AG20443 (cell line): ENCODE data around the gene ZBED2.

ENCODE experiments used
- DNase-seq: peaks from one replicate; pipeline ENCODE4 v3.0.0; 2012; ENCODE audit warnings: low spot score, mixed read lengths

ZBED2 gene

DNA sequence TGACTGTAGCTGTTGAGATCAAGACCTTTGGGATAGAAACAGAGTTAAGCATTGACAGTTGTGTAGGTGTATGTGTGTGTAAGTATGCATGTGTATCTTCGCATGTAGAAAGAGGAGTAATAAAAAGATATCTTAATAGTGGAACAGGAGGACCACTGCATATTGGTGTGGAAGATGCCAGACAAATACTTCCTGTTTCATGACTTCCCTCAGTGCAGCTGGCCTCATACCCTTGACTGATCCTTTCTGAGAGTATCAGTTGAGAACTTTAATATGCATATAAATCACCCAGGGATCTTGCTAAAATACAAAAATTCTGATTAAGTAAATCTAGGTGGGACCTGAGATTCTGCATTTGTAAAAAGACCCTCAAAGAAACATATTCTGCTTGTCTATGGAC, 8.5 kb upstream of the ZBED2 start:
- DNase-seq = no peak

DNA sequence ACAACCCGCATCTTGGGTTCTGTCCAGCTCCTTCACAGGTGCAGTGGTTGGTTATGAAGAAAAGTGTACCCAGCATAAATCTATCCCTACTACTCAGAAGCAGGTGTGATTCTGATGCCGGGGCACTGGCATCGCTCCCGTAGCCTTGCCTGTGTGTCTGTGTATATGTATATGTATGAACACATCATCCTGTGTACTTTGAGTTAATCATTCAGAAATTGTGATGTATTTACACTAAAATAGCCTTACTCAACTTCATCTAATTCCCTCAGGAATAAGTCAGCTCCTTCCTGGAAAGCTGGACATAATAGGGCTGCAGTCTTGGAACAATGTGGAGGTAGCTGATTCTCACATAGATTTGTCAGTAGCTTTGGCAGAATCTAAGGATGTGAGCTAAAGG, 6.7 kb upstream of the ZBED2 start:
- DNase-seq = no peak

DNA sequence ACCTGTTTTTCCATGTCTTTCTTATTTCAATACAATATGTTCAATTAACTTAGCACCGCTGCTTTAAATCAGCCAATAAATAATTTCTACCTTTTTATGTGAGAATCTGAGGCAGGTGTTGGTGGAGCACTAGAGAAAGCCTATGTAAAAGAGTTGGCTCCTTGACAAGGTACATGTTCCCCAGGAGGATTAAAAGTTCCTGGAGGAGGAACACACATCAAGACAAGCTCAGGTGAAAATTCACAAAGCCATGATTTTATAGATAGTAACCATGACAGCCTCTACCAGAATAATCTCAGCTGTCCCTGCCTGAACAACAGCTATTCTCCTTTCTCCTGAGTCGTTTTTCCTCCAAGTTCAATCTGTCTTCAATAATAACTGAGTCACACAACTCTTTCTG, 3.4 kb upstream of the ZBED2 start:
- DNase-seq = no peak

DNA sequence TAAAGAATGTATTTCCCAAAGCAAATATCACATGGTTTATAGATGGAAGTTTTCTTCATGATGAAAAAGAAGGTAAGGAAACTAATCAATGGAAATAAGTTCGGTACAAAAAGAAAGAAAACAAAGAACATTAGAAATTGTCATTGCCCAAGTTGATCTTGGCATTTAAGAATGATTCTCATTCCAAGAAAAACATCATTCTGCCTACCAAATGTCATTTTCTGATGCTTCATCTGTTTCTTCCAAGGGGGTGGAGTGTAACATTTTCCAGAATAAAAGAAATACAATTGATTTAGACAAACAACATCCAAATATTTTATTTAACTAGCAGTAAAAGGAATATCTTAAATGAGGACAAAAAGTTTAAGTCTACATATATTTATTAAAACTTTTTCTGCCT, 3.0 kb upstream of the ZBED2 start:
- no peak for DNase-seq

DNA sequence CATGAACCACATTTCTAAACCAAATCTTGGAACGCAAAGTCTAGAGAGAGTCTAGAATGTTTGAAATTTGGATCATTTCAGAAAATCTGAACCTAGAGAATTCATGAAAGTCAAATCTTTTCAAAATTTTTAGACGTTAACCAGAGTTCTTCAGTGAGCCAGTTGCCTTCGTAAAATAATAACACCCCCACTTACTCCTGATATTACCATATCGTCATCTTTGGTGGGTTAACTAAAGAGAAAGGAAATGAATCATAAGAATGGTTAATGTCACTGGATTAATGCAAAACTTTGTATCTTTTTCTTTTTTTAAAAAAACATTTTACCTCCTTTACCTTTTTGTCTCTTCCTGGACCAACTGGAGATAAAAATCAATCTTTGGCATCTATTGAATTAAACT, 1.2 kb upstream of the ZBED2 start:
- no peak for DNase-seq

DNA sequence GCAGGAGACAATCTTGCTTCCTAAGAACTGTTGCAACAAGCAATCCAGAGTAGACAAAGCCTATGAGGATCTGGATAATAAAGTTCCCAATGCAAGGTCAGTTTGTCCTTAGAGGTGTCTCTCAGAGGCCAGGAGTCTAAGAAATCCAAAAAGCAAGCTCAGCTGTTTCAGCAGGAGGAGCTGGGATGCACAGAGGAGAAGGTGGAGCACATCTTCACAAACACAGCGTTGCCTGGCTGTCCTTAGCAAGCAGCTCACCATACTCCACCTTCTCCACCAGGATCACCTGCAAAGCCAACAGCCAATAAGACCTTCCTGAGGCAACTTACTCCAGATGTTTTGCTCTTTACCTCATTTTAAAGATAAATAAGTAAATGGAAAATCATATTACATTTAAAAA, 365 bp downstream of the ZBED2 start:
- no peak for DNase-seq

DNA sequence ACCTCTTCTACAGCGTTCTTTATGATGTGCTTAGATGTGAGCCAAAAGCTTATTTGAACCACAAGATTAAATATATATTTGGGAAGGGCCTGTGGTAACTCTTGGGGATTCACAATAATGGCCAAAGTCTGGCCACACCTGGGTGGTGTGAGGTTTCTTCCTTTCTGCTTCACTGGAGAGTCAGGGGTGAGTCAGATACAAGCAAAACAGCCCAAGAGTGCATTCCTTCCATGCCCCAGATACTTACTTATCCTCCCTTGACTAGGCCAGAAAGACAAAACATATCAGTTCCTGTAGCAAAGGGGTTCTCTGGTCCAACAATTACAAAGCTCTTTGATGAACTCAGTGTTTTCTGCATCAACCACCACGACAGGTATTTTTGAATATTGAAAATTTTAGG, 941 bp downstream of the ZBED2 start:
- DNase-seq = peak; percentile 77

DNA sequence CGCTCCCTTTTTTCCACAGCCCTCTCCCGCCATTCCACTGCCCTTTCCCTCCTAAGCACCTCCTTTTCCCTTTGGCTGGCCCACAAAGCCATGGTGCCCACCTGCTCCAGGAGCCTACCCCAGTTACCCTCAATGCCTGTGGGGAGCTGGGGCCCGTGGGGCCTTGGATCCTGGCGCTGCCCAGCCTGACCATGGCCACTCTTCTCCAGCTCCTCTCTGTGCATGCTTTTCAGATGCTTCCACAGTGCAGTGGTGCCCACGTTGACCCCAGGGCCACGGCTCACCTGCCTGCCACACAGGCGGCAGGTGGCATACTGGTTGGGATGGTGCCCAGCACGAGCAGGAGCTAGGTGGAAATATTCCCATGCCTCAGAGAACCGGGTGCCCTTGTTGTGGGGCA, 1.5 kb downstream of the ZBED2 start:
- DNase-seq = no peak

DNA sequence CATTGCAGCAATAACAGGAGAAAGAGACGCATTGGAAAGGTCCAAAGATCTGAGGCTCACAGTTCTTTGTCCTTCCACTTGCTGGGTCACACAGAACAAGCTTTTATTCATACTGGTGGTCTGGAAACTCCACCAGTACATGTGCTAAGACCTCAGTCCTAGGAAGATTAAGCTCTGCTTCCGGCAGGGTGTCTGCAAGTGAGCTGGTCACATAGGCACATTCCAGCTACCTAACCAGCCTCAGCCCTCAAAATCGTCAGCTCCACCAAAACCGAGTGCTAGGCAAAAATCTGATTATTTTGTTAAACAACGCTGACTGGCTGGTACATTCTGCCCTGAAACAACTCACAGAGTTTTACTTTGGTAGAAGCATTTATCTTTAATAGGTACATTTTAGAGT, 2.2 kb downstream of the ZBED2 start:
- no peak for DNase-seq

DNA sequence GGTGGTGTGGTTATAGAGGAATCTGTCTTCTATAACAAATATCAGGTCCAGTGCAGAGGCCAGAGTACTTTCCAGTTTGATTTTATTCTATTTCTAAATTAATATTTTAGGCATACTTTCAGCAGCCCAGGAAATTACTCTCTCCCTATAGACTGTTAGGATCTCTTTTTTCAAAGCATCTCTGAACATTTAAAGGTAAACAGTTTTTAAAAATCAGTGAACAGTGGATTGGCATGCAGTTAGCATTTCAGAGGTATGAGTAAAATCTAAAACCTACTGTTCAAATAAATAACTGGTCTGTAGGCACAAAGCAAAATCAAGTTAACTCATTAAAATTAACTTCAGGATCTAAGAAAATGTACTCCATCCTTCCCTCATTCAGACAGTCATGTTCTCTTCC, 3.0 kb downstream of the ZBED2 start:
- DNase-seq = no peak

DNA sequence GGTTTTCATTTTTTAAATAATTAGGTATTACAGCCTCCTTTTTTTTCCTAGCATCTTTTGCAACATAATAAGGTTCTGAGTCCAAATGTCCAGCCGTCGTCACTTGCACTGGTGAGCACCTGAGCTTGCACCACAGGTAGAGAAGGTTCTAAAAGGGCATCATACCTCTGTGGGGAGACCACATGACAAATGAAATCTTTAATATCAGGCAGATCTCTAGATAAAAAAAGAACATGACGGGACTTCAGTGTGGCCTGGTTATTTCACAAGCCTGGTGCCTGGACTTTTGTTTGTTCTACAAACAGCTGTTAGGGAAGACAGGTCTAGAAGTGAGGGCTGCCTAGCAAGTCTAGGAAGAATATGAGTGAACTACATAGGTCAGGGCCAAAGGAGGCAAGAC, 3.6 kb downstream of the ZBED2 start:
- no peak for DNase-seq

DNA sequence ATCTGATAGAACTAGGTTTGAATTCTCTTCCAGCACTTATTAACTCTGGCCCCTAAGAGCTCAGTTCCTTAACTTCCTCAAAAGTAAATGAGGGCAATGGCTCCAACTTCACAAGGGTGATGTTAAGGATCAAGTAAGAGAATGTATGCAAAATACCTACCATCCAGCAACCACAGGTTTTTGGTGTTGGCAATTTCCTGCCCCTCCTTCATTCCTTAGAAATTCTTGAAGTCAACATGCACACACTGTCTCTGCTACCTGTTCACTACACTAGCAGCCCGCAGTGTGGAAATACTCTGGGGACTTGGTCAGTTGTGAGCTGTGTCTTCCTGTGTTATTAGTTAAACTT, 5.0 kb downstream of the ZBED2 start:
- no peak for DNase-seq

DNA sequence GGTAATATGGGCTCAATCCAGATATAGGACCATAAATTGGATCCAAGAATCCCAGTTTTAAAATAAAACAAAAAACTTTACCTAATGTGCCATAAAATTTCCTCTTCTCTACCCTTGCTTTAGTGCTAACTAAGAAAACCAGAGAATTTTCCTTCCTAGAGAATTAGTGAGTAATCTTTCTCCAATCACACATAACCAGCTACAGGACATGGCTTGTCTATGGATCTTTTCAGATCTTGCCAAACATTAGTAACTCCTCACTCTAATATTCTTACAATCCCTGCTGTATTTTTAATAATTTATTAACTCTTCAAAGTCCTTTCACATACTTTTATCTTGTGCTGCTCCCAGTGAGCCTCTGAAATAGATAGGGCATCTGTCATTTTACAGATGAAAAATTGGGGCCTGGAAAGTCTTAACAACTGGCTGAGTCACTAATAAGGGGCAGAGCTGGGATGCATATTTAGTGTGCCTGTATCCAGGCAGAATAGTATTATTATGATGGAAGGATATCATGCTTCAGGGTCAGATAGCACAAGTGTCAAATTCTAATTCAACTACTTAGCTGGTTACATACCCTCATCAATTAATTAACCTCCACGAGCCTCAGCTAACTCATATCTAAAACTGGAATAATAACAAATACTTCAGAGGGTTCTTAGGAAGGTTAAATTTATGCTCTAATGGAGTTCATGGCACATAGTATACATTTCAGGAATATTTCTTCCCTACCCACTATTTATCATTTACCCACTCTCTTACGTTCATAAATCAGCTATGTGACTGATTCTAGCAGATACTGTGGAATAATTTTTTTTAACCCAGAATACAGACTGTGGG, 5.6 kb downstream of the ZBED2 start:
- DNase-seq = no peak

DNA sequence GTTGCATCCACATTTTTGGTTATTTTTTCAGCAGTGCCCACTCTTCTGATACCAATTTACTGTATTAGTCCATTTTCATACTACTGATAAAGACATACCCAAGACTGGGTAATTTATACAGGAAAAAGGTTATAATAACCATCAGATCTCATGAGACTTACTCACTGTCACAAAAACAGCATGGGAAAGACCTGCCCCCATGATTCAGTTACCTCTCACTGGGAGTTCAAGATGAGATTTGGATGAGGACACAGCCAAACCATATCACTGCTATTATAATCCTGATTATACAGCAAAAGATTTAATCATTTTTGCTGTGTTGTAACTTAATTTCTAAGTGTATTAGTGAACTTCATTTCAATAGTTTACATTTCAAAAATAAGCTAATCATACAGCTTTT, 6.6 kb downstream of the ZBED2 start:
- no peak for DNase-seq

DNA sequence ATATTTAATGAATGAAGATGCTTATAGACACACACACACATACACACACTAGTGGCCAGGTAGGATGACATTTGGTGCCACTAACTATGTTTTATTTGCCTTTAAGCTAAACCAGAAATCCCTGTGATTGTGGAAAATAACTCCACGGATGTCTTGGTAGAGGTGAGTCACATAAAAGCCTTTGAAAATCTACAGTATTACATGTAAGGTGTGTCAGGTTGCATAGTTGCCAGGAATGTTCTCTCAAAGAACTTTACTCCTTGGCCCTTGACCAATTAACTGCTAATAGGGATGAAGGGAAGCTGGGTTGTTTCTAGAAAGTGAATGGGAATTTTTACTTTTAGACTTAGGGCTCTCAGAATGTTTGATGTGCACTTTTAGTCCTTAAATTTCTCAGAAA, 9.9 kb downstream of the ZBED2 start:
- no peak for DNase-seq

DNA sequence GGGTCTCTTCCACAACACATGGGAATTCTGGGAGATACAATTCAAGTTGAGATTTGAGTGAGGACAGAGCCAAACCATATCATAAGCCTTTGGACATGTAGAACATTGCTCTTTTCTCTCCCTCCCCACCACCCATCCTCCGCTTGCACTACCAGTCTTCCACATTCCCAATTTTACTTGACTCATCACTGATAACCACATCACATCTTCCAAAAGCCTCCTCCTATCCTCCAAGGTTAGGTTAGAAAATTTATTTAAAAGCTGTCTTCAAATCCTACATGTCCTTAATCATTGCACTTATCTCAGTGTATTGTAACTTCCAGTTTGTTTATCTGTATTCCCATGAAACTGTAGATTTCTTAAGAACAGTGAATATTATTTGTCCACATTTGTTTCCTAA, 10.4 kb downstream of the ZBED2 start:
- DNase-seq = no peak

DNA sequence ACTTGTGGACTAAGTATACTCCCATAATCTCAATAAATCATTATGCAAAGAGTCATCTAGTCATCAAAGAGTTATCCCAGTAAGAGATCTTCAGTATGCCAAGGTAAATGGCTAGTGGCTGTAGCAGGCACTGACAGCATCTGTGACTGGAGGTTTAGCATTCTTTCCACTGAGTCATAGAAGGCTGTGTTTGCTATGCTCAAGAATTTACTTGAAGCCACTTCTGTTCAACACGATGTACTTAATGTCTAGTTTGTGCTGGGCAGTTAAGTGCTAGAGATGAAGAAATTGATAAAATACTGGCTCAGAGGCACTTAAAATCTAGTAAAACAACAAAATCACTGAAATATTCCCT, 13.0 kb downstream of the ZBED2 start:
- DNase-seq = peak; percentile 85

DNA sequence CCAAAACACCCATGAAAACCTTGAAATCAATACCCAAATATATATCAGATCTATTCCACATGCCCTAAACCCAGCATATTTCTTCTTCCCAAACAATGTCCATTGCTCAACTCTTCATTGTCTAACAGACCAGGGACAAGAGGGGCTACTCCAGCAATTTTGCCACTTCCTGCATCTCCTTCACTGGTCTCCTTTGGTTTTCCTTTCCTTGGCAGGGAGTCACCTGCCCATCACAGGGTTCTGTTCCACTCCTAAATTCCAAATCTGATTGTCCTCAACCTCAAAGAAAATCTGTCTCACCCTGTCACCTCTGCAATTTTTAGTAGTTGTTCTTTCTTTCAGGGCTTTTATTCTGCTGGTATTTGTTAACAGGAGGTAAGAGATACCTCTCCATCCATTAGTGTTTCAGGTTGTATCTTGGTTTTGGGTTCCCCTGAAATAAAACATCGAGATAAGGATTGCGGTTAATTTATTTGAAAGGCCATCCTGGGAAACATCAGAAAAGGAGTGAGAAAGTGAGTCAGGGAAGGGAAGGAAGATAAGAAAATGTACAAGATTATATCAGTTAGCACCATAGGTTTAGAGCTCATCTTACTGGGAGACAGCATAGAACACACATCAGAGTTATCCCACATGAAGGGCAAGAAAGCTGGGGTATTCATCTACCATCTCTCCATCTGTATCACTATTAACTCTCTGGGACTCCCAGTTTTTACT, 13.6 kb downstream of the ZBED2 start:
- DNase-seq = no peak

DNA sequence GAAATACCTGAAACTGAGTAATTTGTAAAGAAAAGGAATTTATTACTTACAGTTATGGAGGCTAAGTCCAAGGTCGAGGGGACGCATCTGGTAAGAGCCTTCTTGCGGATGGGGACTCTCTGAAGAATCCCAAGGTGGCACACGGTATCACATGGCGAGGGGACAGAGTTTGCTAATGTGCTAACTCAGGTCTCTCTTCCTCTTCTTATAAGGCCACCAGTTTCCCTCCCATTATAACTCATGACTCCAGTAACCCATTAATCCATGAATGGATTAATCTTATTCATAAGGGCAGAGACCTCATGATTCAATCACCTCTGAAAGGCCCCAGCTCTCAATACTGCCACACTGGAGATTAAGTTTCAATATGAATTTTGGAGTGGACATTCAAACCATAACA, 15.7 kb downstream of the ZBED2 start:
- DNase-seq = no peak

DNA sequence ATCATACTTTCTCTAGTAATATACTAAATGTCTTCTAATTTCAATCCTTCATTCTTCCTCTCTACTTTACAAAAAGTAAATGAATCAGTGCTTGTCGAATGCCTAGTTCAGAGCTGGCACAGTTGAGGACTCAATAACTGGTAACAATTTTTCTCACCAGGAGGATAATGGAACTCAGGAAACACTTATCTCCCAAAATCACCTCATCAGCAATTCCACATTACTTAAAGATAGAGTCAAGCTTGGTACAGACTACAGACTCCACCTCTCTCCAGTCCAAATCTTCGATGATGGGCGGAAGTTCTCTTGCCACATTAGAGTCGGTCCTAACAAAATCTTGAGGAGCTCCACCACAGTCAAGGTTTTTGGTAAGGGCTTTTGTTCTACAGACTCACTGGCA, 16.3 kb downstream of the ZBED2 start:
- DNase-seq = no peak

DNA sequence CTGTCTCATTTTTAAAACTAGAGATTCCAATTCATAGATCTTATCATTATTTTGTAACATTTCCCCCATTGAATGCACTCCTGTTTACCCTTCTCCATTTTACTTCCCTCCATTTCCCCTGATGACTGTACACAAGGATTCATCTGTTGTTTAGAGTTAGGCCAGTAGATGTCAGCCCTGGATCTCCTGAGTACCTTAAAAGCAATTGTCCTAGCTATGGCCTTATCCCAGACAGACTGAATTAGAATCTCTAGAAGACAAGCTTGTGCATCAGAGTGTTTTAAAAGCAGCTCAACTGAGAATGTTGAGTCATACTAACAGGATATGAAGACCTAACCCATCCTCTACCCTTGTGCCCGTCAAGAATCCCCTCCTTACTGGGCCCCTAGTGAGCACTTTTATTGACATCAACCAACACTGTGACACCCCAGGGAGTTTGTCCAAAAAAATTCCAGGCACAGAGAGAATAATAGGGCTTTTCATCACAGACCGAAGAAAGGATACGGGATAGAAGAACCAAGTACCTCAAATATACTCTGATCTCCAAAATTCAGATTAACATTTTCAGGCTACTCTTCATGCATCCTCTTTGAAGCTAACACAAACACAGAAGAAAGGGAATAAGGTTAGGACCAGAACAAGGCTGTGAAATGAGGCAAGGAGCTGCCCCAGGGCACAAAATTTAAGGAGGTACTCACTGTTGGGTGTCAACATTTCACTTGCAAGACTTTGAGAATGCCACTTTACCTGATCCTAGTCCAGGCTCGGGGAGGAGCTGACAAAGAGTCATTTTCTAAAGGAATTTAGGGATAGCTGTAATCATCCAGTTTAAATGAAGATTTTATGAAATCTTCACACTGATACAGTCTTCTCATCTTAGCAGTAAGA, 17.1 kb downstream of the ZBED2 start:
- peak; percentile 77 for DNase-seq

DNA sequence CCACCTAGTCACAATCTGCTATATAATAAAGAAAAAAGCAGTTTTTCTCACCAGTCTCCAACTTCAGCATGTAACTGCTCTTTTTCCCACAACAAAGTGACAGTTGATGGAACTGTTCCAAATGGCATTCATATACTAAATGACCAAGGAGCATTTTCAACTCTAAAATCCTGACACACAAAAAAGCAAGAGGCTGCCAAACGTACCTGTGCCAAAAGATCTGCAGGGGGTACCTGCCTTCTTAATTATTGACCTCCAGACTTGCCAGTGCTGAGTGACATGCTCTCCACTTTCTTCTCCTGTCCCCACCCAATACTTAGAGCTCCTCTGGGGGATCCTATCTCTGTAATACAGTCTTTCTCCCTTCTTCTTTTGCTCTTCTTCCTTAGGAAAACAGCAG, 18.0 kb downstream of the ZBED2 start:
- no peak for DNase-seq

DNA sequence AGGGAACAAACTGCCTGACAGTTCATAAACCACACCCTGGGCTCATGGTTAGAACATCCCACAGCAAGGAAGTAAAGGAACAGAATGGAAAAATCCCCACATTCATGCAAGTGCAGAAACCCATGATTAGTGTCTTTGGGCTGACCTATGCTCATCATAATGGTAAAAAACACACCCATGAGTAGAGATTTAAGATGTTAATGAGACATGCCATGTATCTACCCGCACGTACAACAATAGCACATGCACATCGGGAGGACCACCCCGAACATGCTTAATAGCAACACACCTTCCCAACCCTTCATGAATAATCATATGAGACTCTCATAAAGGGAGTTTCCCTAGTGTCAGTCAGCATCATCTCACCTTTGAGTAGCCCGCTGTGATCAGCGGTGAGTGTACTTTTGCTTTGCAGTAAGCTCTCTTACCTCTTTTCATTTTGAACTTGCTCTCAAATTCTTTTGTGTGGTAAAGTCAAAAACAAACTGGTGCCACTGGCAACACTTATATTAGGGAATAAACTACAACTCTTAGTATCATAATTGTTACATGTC, 23.2 kb downstream of the ZBED2 start:
- no peak for DNase-seq
